ENCODE results near the gene SH3BGRL2.
"Not testable (repeated sequence)": the region's sequence is repeated elsewhere in the genome, so short reads cannot be mapped to it uniquely, and the experiment has no call there.

Gene SH3BGRL2

DNA sequence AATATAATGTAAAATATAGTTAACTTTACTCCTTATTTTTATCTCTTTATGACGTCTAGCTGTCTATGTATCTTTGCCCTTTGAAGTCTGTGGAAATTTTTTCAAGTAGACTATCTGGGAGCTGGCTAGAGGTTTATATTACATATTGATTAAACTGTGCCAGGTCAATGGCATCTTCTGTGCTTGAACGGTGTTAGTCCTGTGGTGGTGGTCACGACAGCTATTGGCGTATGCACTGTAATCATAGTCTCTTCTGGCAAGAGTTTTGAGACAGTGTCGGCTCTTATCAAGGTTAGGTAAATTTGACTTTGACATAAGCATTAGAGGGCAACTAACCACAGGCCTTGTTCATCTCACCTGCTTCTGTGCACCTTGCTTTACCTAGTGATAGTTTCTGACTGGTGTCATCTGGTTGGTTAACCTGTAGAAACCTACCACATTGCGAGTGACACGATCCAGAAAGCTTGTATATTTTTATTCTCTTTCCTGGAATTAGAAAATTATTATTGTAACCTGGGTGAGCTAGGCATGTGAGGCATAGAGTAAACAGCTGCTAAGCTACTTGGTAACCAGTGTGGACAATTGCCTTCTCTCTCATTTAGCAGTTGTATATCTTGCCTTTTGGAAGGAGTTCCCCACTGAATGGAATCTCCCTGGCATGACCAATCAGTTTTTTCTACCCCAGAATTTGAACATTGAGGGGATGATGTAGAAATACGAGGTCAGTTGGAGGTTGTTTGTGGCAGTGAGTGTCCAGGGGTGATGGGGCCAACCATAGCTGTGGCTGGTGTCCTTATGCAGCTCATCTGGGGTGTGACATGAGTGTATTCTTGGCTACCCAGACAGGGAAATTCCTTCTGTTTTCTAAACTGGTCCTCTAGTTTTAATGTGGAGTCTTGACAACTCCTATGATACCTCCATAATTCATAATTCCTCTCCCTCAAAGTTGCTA, 45.9 kb downstream of the SH3BGRL2 start:
- Histone ChIP-seq H3K4me3 (ENCODE audit: low read depth, low read length) (no peak overlapping the region), H3K9ac (ENCODE audit: low read length) (no peak overlapping the region), H3K36me3 (ENCODE audit: control insufficient read depth, insufficient read depth, low read length) (peaks cover 5% of the 10 kb centered on the region), H3K9me3 (ENCODE audit: control insufficient read depth, insufficient read depth, low read depth, low read length) (no peaks in the 10 kb centered on the region), H3K4me1 (ENCODE audit: control insufficient read depth, insufficient read depth, low read length) (no peaks in the 10 kb centered on the region), H3K27me3 (ENCODE audit: control insufficient read depth, insufficient read depth, low read length) (no peaks in the 10 kb centered on the region), H3K27ac (ENCODE audit: low read depth, low read length) (no peak overlapping the region)

DNA sequence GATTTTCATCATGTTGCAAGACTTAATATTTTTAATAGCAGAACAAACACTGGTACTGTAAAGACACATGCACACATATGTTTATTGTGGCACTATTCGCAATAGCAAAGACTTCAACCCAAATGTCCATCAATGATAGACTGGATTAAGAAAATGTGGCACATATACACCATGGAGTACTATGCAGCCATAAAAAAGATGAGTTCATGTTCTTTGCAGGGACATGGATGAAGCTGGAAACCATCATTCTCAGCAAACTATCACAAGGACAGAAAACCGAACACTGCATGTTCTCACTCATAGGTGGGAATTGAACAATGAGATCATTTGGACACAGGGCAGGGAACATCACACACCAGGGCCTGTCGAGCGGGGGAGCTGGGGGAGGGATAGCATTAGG, 51.6 kb downstream of the SH3BGRL2 start:
- H3K4me3 ChIP-seq (ENCODE audit: low read depth, low read length); H3K9me3 ChIP-seq (ENCODE audit: control insufficient read depth, insufficient read depth, low read depth, low read length); H3K36me3 ChIP-seq (ENCODE audit: control insufficient read depth, insufficient read depth, low read length); H3K9ac ChIP-seq (ENCODE audit: low read length); H3K27ac ChIP-seq (ENCODE audit: low read depth, low read length); H3K4me1 ChIP-seq (ENCODE audit: control insufficient read depth, insufficient read depth, low read length); H3K27me3 ChIP-seq (ENCODE audit: control insufficient read depth, insufficient read depth, low read length): not testable (repeated sequence)

DNA sequence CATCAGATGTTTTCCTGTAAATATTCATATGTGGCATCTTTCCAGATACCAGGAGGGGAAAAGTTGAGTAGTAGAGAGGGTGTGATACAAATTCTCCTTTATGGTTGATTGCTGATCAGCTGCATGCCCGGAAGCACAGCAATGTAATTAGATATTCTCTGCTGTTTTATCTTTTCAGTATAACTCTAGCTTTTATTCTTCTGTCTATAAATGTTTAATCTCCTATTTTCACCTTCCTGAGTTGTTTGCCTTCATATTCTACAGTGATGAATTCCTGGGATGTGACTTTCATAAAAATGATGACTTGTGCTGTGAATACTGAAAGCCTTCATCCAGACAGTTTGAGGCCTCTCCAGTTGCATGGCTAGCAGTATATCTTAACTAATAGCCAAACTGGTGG, 53.7 kb downstream of the SH3BGRL2 start:
- H3K9ac ChIP-seq (ENCODE audit: low read length) = no peak overlapping the region
- H3K9me3 ChIP-seq (ENCODE audit: control insufficient read depth, insufficient read depth, low read depth, low read length) = no peaks in the 10 kb centered on the region
- H3K4me3 ChIP-seq (ENCODE audit: low read depth, low read length) = no peak overlapping the region
- H3K27me3 ChIP-seq (ENCODE audit: control insufficient read depth, insufficient read depth, low read length) = no peaks in the 10 kb centered on the region
- H3K27ac ChIP-seq (ENCODE audit: low read depth, low read length) = no peak overlapping the region
- H3K4me1 ChIP-seq (ENCODE audit: control insufficient read depth, insufficient read depth, low read length) = peaks cover 5% of the 10 kb centered on the region; the same call in 1 of the 2 replicates
- H3K36me3 ChIP-seq (ENCODE audit: control insufficient read depth, insufficient read depth, low read length) = 0 out of 2 replicates have a peak, but pooled peaks cover 2% of the 10 kb centered on the region

DNA sequence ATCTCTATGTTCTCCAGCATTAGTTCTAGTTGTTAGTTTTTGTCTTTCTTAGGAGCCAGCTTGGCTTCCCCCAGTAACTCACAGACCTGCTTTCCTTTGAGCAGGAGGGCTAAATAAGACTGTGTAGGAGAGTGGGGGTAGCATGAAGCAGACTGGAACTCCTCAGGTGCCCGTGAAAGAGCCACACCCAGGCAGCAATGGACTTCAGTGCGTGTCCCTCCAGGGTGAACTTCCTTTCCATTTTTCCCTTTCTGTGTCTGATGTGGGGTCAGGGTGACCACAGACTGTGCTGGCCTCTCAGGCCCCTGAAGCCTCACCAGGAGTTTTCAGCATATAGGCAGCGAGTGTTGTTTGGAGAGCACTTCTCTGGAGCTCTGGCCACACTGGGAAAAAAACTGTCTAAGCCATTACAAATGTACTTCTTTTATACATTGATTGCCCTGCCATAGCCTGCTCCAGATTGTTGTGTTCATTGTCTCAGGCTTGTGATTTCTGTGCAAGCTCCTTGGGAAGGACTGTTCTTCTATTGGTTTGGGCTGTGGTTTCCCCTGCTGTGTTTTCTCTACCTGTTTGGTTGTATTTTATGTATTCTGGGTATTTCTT, 55.7 kb downstream of the SH3BGRL2 start:
- Histone ChIP-seq H3K9me3 (ENCODE audit: control insufficient read depth, insufficient read depth, low read depth, low read length) (no peaks in the 10 kb centered on the region), H3K4me3 (ENCODE audit: low read depth, low read length) (no peak overlapping the region), H3K36me3 (ENCODE audit: control insufficient read depth, insufficient read depth, low read length) (0 out of 2 replicates have a peak, but pooled peaks cover 2% of the 10 kb centered on the region), H3K9ac (ENCODE audit: low read length) (no peak overlapping the region), H3K27me3 (ENCODE audit: control insufficient read depth, insufficient read depth, low read length) (no peaks in the 10 kb centered on the region), H3K4me1 (ENCODE audit: control insufficient read depth, insufficient read depth, low read length) (peaks cover 5% of the 10 kb centered on the region; the same call in 1 of the 2 replicates), H3K27ac (ENCODE audit: low read depth, low read length) (no peak overlapping the region)

DNA sequence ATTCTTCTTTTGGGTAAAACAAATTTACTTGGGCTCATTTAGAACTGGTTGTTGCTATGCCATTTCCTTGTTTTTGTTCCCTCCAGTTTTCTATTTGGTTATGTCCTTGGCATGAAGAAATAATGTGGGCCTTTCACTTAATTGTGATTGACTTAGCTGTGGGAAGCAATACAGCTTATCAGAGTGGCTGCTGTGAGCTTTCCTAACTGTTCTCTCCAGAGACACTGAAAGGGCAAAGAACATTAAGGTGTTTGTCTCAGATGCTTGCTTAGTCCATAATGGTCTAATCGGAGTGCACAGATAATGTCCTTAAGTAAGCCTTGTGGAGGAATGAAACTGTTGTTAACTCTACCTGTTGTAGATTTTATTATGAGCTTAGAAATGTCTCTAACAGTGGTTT, 56.6 kb downstream of the SH3BGRL2 start:
- no peak overlapping the region for H3K4me3 ChIP-seq (ENCODE audit: low read depth, low read length)
- no peaks in the 10 kb centered on the region for H3K9me3 ChIP-seq (ENCODE audit: control insufficient read depth, insufficient read depth, low read depth, low read length)
- no peak overlapping the region for H3K27ac ChIP-seq (ENCODE audit: low read depth, low read length)
- H3K36me3 ChIP-seq (ENCODE audit: control insufficient read depth, insufficient read depth, low read length) = no peaks in the 10 kb centered on the region
- H3K9ac ChIP-seq (ENCODE audit: low read length) = no peak overlapping the region
- H3K4me1 ChIP-seq (ENCODE audit: control insufficient read depth, insufficient read depth, low read length) = peaks cover 5% of the 10 kb centered on the region; the same call in 1 of the 2 replicates
- no peaks in the 10 kb centered on the region for H3K27me3 ChIP-seq (ENCODE audit: control insufficient read depth, insufficient read depth, low read length)

DNA sequence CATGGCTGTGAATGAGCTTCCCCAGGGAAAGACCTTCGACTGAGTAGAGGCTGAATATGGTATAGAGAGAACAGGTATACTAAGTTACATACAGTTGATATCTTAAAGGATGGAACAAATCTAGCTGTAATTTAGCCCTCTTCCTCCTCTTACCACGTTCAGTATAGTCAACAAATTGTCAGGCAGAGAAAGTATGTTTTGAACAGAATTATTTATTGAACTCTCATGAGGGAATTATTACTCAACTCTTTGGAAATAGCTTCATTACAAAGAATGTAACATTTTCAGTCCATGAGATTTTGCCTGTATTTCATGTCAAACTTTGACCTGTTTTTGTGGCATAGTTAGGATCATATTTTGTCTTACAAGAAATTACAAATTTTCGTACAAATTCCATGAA, 63.0 kb downstream of the SH3BGRL2 start:
- Histone ChIP-seq H3K4me1 (ENCODE audit: control insufficient read depth, insufficient read depth, low read length) (no peaks in the 10 kb centered on the region), H3K9me3 (ENCODE audit: control insufficient read depth, insufficient read depth, low read depth, low read length) (no peaks in the 10 kb centered on the region), H3K27me3 (ENCODE audit: control insufficient read depth, insufficient read depth, low read length) (no peaks in the 10 kb centered on the region), H3K4me3 (ENCODE audit: low read depth, low read length) (no peak overlapping the region), H3K9ac (ENCODE audit: low read length) (no peak overlapping the region), H3K36me3 (ENCODE audit: control insufficient read depth, insufficient read depth, low read length) (no peaks in the 10 kb centered on the region), H3K27ac (ENCODE audit: low read depth, low read length) (no peak overlapping the region)

DNA sequence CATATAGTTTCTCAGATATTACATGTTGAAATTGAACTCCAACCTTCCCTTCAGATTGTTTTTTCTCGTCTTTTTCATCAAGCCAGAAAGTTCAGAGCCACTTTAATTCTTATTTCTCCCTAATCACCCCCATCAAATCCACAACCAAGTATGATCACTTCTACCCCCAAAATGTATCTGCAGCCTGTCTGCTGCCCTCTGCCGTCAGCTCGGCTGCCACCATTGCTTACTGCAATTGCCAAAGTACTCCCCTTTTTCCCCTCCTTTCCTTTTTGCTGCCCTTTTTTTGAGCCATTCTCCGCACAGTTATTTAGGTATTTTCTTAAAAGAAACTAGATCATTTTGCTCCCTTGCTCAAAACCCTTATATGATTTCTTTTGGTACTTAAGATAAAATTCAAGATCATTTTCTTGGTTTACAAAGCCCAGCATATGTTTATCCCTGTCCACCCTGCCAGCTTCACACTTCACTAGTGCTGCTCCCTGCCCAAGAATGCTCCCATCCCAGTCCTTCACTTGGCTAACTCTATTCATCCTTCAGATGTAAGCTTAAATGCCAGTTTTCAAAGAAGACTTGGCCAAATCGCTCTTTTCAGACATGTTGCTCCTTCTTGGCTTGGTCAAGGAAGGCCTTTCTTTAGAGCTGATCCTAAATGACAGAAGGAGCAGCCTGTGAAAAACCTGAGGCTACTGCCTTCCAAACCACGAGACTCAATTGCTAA, 63.7 kb downstream of the SH3BGRL2 start:
- Histone ChIP-seq H3K27ac (ENCODE audit: low read depth, low read length) (no peak overlapping the region), H3K9me3 (ENCODE audit: control insufficient read depth, insufficient read depth, low read depth, low read length) (no peaks in the 10 kb centered on the region), H3K4me3 (ENCODE audit: low read depth, low read length) (no peak overlapping the region), H3K27me3 (ENCODE audit: control insufficient read depth, insufficient read depth, low read length) (no peaks in the 10 kb centered on the region), H3K4me1 (ENCODE audit: control insufficient read depth, insufficient read depth, low read length) (no peaks in the 10 kb centered on the region), H3K9ac (ENCODE audit: low read length) (no peak overlapping the region), H3K36me3 (ENCODE audit: control insufficient read depth, insufficient read depth, low read length) (no peaks in the 10 kb centered on the region)

DNA sequence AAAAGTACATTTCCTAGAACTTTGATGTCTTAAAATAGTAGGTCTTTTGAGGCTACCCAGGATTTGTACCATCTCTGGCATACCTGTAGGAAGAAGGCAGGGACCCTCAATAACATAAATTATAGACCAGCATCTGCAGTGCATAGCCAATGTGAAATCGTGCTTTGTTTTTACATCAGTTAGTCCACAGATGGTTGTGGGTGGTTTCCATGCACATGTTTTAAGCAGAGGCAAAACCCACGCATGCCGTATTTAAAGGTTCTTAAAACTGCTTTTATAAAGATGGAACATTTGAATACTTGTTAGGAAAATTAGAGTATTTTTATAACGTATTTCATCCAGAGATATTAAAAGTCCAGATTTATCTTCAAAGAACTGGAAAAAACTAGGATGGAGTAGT, 66.3 kb downstream of the SH3BGRL2 start:
- H3K9ac ChIP-seq (ENCODE audit: low read length) = no peak overlapping the region
- no peaks in the 10 kb centered on the region for H3K9me3 ChIP-seq (ENCODE audit: control insufficient read depth, insufficient read depth, low read depth, low read length)
- no peaks in the 10 kb centered on the region for H3K27me3 ChIP-seq (ENCODE audit: control insufficient read depth, insufficient read depth, low read length)
- H3K4me1 ChIP-seq (ENCODE audit: control insufficient read depth, insufficient read depth, low read length) = no peaks in the 10 kb centered on the region
- no peaks in the 10 kb centered on the region for H3K36me3 ChIP-seq (ENCODE audit: control insufficient read depth, insufficient read depth, low read length)
- no peak overlapping the region for H3K27ac ChIP-seq (ENCODE audit: low read depth, low read length)
- H3K4me3 ChIP-seq (ENCODE audit: low read depth, low read length) = no peak overlapping the region

DNA sequence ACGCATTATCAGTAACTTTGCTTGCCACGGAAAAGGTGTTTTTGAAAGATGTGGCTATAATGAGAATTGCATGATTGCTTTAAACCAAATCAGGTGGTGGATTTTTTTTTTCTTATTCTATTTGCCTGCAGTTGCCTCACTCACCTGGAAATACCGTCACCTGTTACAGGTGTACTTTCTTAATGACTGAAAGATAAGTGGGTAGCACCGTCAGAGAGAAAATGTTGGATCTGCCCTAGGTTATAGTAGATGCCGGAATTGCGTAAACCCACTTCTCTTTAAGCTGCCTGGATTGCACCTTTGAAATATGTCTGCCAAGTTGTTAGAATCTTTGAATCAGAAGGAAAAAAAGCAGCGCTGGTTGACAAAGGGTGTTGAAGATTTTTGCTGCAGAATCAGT, 68.5 kb downstream of the SH3BGRL2 start:
- Histone ChIP-seq H3K9ac (ENCODE audit: low read length) (no peak overlapping the region), H3K4me1 (ENCODE audit: control insufficient read depth, insufficient read depth, low read length) (no peaks in the 10 kb centered on the region), H3K4me3 (ENCODE audit: low read depth, low read length) (no peak overlapping the region), H3K27ac (ENCODE audit: low read depth, low read length) (no peak overlapping the region), H3K36me3 (ENCODE audit: control insufficient read depth, insufficient read depth, low read length) (no peaks in the 10 kb centered on the region), H3K27me3 (ENCODE audit: control insufficient read depth, insufficient read depth, low read length) (no peaks in the 10 kb centered on the region), H3K9me3 (ENCODE audit: control insufficient read depth, insufficient read depth, low read depth, low read length) (no peaks in the 10 kb centered on the region)

DNA sequence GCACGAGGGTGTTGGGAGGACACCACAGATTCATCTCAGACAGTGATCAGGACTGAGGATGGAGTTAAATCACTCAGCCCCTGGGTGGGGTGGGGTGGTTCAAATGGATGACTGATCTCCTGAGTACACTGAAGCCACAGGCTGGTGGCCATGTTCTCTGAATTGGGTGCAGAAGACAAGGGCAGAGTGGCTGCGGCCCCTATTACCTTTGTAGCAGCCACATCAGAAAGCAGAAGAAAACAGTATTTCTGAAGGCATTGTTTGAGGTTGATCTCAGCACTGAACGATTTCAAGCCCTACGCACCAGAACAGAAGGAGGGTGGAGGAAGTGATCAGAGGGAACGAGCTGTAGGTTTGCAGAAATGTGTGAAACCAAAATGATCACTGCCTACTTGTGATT, 71.6 kb downstream of the SH3BGRL2 start:
- no peaks in the 10 kb centered on the region for H3K4me1 ChIP-seq (ENCODE audit: control insufficient read depth, insufficient read depth, low read length)
- H3K9ac ChIP-seq (ENCODE audit: low read length) = no peak overlapping the region
- no peaks in the 10 kb centered on the region for H3K27me3 ChIP-seq (ENCODE audit: control insufficient read depth, insufficient read depth, low read length)
- H3K27ac ChIP-seq (ENCODE audit: low read depth, low read length) = no peak overlapping the region
- H3K4me3 ChIP-seq (ENCODE audit: low read depth, low read length) = no peak overlapping the region
- H3K36me3 ChIP-seq (ENCODE audit: control insufficient read depth, insufficient read depth, low read length) = no peaks in the 10 kb centered on the region
- no peaks in the 10 kb centered on the region for H3K9me3 ChIP-seq (ENCODE audit: control insufficient read depth, insufficient read depth, low read depth, low read length)

DNA sequence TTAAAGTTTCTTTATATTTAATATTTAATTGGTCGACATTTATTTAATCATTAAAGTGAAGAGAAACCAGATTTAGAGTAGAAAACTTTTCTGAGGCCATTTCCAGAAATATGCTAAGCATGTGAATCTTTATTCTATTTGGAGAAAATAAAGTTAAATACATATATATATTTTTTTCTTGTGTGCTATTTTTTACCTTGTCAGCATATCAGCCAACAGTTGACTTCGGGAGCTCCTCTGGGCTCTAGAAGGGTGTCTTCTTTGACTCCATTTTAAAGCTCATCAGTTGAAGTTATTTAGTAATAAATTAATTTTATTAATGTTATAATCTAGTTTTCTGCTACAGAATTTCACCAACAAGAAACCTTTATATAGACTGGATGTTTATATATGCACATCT, 73.1 kb downstream of the SH3BGRL2 start:
- no peak overlapping the region for H3K27ac ChIP-seq (ENCODE audit: low read depth, low read length)
- no peaks in the 10 kb centered on the region for H3K9me3 ChIP-seq (ENCODE audit: control insufficient read depth, insufficient read depth, low read depth, low read length)
- no peak overlapping the region for H3K4me3 ChIP-seq (ENCODE audit: low read depth, low read length)
- H3K36me3 ChIP-seq (ENCODE audit: control insufficient read depth, insufficient read depth, low read length) = no peaks in the 10 kb centered on the region
- no peak overlapping the region for H3K9ac ChIP-seq (ENCODE audit: low read length)
- H3K4me1 ChIP-seq (ENCODE audit: control insufficient read depth, insufficient read depth, low read length) = no peaks in the 10 kb centered on the region; the same call in 1 of the 2 replicates
- no peaks in the 10 kb centered on the region for H3K27me3 ChIP-seq (ENCODE audit: control insufficient read depth, insufficient read depth, low read length)

Measured in HUES6 (cell line).